Measurements from ENCODE around the gene HSPB7.
"Not testable (repeated sequence)": the region's sequence is repeated elsewhere in the genome, so short reads cannot be mapped to it uniquely, and the experiment has no call there.

The HSPB7 gene

DNA sequence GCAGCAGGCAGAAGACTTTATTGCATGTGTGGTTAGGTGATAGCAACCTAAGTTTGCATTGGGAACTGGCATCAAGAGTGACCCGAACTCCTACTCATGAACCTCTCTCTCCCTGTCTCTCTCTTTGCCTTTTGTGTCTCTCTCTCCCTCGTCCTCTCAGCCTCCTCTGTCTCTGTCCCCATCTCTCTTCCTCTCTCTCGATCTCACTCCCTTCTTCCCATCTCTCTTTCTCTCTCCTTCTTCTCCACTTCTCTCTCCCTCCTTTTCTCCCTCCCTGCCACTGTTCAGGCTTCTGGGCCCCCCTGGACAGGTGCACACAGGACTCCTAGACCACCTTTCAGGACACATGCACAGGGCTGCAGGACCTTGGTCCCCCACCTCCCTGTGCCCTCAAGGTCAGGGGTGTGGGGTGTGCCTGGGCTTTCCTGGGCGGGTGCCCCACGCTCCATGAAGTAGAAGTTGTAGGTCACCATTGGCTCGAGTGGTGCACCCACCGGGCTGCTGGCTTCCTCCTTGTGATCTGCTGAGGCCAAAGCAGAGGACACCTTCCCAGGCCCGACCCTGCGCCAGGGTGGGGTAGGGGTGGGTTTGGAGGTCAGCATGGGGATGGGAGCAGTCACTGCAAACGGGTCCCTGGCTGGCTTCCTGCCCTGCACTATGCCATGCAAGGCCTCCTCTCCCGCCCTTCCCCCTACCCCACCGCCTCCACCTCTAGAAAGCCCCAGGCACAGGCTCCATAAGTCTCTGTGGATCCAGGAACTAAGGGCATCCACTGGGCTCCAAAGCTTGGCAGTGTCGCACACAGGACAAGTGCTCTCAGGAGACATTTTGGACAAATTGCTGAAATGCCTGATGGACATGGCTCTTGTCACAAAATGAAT lies 28.7 kb downstream of the HSPB7 start:
- H3K27ac ChIP-seq, result no peak overlapping the region
- TF ChIP-seq ZFX (IDR thresholded peaks at IDR 0.05), result no peak
- TF ChIP-seq, protein P1, sequence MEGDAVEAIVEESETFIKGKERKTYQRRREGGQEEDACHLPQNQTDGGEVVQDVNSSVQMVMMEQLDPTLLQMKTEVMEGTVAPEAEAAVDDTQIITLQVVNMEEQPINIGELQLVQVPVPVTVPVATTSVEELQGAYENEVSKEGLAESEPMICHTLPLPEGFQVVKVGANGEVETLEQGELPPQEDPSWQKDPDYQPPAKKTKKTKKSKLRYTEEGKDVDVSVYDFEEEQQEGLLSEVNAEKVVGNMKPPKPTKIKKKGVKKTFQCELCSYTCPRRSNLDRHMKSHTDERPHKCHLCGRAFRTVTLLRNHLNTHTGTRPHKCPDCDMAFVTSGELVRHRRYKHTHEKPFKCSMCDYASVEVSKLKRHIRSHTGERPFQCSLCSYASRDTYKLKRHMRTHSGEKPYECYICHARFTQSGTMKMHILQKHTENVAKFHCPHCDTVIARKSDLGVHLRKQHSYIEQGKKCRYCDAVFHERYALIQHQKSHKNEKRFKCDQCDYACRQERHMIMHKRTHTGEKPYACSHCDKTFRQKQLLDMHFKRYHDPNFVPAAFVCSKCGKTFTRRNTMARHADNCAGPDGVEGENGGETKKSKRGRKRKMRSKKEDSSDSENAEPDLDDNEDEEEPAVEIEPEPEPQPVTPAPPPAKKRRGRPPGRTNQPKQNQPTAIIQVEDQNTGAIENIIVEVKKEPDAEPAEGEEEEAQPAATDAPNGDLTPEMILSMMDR (conservative IDR thresholded peaks at IDR 0.05), result no peak

- TF ChIP-seq, protein P1 (conservative IDR thresholded peaks at IDR 0.05), result no peak
- TF ChIP-seq ZFX (IDR thresholded peaks at IDR 0.05), result no peak
- no peak overlapping the region for H3K27ac ChIP-seq
Measured at GRCh38 chr1:15985611-15986297, 32.1 kb downstream of the HSPB7 start.

DNA sequence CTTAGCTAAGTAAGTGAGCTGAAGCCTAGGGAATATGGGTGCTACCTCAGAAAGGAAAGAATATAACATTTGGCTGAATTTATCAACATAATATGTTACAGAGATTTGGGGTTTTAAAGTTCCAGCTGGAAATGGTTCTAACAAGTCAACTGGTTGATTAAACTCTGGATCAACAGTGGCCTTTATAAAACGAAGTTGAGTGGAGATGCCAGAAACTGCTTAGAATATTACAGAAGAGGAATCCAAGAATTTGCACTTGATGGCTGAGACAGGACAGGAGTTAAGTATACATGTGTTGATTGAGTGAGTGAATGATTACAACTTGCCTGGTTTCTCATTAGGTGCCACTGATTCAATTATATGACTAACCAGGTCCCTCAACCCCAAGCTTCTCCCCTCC lies 34.6 kb downstream of the HSPB7 start:
- TF ChIP-seq, protein P1 (conservative IDR thresholded peaks at IDR 0.05), result no peak
- no peak for TF ChIP-seq ZFX (IDR thresholded peaks at IDR 0.05)
- H3K27ac ChIP-seq, result no peak overlapping the region

- no peak overlapping the region for H3K27ac ChIP-seq
- no peak for TF ChIP-seq ZFX (IDR thresholded peaks at IDR 0.05)
- TF ChIP-seq, protein P1 (conservative IDR thresholded peaks at IDR 0.05), result no peak
Measured at GRCh38 chr1:15981679-15982078, 36.2 kb downstream of the HSPB7 start.

DNA sequence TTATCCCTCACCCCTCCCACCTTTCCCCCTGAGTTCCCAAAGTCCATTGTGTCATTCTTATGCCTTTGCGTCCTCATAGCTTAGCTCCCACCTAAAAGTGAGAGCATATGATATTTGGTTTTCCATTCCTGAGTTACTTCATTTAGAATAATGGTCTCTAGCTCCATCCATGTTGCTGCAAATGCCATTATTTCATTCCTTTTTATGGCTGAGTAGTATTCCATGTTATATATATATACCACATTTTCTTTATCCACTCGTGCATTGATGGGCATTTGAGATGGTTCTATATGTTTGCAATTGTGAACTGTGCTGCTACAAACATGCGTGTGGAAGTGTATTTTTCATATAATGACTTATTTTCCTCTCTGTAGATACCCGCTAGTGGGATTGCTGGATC lies 39.9 kb downstream of the HSPB7 start:
- H3K27ac ChIP-seq, result not testable (repeated sequence)

DNA sequence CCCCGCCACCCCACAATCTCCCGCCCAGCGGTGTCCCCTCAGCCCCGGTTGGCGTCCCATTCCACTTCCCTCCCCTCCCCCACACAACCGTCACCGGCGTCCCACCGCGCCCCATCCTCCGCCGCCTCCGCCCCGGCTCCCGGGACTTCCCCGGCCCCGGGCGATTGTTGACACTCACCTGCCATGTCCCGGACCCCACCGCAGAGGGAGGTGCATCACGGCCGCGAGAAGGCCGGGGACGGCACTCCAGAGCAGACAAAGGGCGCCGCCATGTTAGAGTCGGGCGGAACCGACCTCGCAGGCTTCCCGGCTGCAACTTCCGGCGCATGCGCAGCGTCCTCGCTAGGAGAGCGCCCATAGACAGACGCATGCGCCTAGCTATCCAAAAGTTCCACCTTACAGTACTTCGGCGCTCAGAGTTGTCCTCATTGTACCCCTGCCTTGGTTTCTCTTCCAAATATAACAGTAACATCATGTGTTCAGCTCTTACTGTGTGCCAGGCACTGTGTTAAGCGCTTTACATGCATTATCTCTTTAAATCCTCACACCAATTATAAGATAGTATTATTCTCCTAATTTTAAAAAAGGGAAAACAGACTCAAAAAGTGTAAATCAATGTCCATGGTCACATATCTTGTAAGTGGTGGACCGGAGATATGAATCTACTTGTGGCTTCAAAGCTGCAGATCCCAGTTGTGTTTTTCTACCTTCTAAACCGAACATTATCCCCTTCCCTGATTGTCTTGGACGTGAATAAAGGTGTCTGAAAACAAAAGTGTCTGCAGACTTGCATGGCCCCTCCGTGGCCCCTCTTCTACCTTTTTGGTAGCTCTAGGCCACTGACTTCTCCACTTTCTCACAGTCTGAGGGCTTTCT lies 41.8 kb downstream of the HSPB7 start, which contains the start of gene ZBTB17:
Gene ZBTB17, minus strand, starts transcription at position 297 of the 876 bp plus-strand sequence. CDS start 27,606 bp downstream, outside the sequence.
- peak within 1 kb of the TSS; percentile 79 for H3K27ac ChIP-seq
- TF ChIP-seq ZFX (IDR thresholded peaks at IDR 0.05), result 0 out of 2 replicates have a peak, but pooled peaks have one; percentile 16
- TF ChIP-seq, protein P1 (conservative IDR thresholded peaks at IDR 0.05), result no peak

GRCh38 chr1:15975358-15975804 lies 42.5 kb downstream of the HSPB7 start:
- TF ChIP-seq, protein P1 (conservative IDR thresholded peaks at IDR 0.05), result no peak
- TF ChIP-seq ZFX (IDR thresholded peaks at IDR 0.05), result 0 out of 2 replicates have a peak, but pooled peaks have one; percentile 10
- peak overlapping the region; percentile 79 for H3K27ac ChIP-seq

Measured in C4-2B (cell line).